Neural progenitor cell (in vitro differentiated cells): ENCODE measurements around the gene JMJD8. TPM values are rescaled to one million over a fixed set of nuclear protein-coding genes. Genes with fewer than 3 reads are reported as not detected.

ENCODE experiments used
- DNase-seq: peaks from one replicate; pipeline ENCODE4 v3.0.0-alpha.2; 2016; ENCODE audit warnings: low spot score
- H2AFZ ChIP-seq: fragments of 200-600 bp; sonication (generic); replicated peaks from 2 replicates; pipeline ENCODE4 v1.6.1; 2016; ENCODE audit warnings: antibody characterized with exemption
- H3F3A ChIP-seq: fragments of 200-600 bp; sonication (generic); 2 replicates; pipeline ENCODE4 v1.6.1; 2016; ENCODE audit warnings: antibody characterized with exemption, low read depth
- H3K27ac ChIP-seq: fragments of 200-600 bp; sonication (generic); 2 replicates; pipeline ENCODE4 v1.5.1; 2016; ENCODE audit warnings: mild to moderate bottlenecking
- H3K27me3 ChIP-seq: fragments of 200-600 bp; sonication (generic); 2 replicates; pipeline ENCODE4 v1.6.1; 2016; ENCODE audit warnings: mild to moderate bottlenecking, moderate library complexity
- H3K36me3 ChIP-seq: fragments of 200-600 bp; sonication (generic); 2 replicates; pipeline ENCODE4 v1.5.1; 2016
- H3K4me1 ChIP-seq: fragments of 200-600 bp; sonication (generic); 2 replicates; pipeline ENCODE4 v1.6.1; 2016; ENCODE audit warnings: mixed run types
- H3K4me2 ChIP-seq: fragments of 200-600 bp; sonication (generic); 2 replicates; pipeline ENCODE4 v1.6.1; 2016
- H3K4me3 ChIP-seq: fragments of 200-600 bp; sonication (generic); 2 replicates; pipeline ENCODE4 v1.5.1; 2016
- H3K79me2 ChIP-seq: fragments of 200-600 bp; sonication (generic); 2 replicates; pipeline ENCODE4 v1.6.1; 2016; ENCODE audit warnings: low read depth
- H3K9ac ChIP-seq: fragments of 200-600 bp; sonication (generic); 2 replicates; pipeline ENCODE4 v1.6.1; 2016
- H3K9me3 ChIP-seq: fragments of 200-600 bp; sonication (generic); 2 replicates; pipeline ENCODE4 v1.5.1; 2016; ENCODE audit warnings: low read depth
- H4K20me1 ChIP-seq: fragments of 200-600 bp; sonication (generic); 2 replicates; pipeline ENCODE4 v1.6.1; 2016; ENCODE audit warnings: low read depth
- H3K27ac Mint-ChIP-seq: 3 replicates; pipeline ENCODE4 v1.8.0; 2021; ENCODE audit warnings: mixed read lengths
- H3K27me3 Mint-ChIP-seq: 2 replicates; pipeline ENCODE4 v1.8.0; 2022; ENCODE audit warnings: low read depth, mild to moderate bottlenecking, inconsistent platforms, moderate library complexity, mixed read lengths; ENCODE audit not compliant: insufficient read depth
- H3K36me3 Mint-ChIP-seq: 3 replicates; pipeline ENCODE4 v1.8.0; 2021; ENCODE audit warnings: mixed read lengths
- H3K4me1 Mint-ChIP-seq: 3 replicates; pipeline ENCODE4 v1.8.0; 2021; ENCODE audit warnings: mixed read lengths
- H3K4me3 Mint-ChIP-seq: 3 replicates; pipeline ENCODE4 v1.8.0; 2021; ENCODE audit warnings: mild to moderate bottlenecking, moderate library complexity, mixed read lengths
- H3K9me3 Mint-ChIP-seq: 3 replicates; pipeline ENCODE4 v1.8.0; 2020; ENCODE audit warnings: mixed read lengths
- CTCF ChIP-seq: fragments of 200-600 bp; sonication (generic); IDR thresholded peaks from 2 replicates; pipeline ENCODE4 v1.5.1; 2017; ENCODE audit warnings: antibody characterized with exemption, mild to moderate bottlenecking
- EZH2 ChIP-seq: fragments of 200-600 bp; sonication (generic); IDR thresholded peaks from 2 replicates; pipeline ENCODE4 v1.6.1; 2017; ENCODE audit warnings: antibody characterized with exemption, mild to moderate bottlenecking, moderate library complexity
- EZH2phosphoT487 ChIP-seq: fragments of 200-600 bp; sonication (generic); IDR thresholded peaks from 2 replicates; pipeline ENCODE4 v1.6.1; 2017; ENCODE audit warnings: antibody characterized with exemption
- total RNA-seq: library from RNA; depleted of rRNA; stranded (reverse); fragments of >200 nt; gene quantifications from 2 replicates; pipeline ENCODE4 v1.2.3, GENCODE V29; 2015; ENCODE audit warnings: low replicate concordance

Gene JMJD8
- total RNA-seq, 1 donor from 2014 or later: 32.1 TPM

- H3K27ac Mint-ChIP-seq: no peak overlapping the region
- DNase-seq: peak; percentile 53
- Histone ChIP-seq H3K4me2 (peak overlapping the region; percentile 90), H3K4me1 (peaks cover 8% of the 10 kb centered on the region), H2AFZ (no peak overlapping the region), H3K9ac (peak overlapping the region; percentile 73), H3K9me3 (no peaks in the 10 kb centered on the region), H3K27ac (no peak overlapping the region), H3K4me3 (peak overlapping the region; percentile 89), H3K36me3 (no peaks in the 10 kb centered on the region), H3K27me3 (no peaks in the 10 kb centered on the region), H4K20me1 (peaks cover 23% of the 10 kb centered on the region), H3K79me2 (peaks cover 15% of the 10 kb centered on the region), H3F3A (peaks cover 7% of the 10 kb centered on the region)
- no peak for TF ChIP-seq CTCF
- TF ChIP-seq EZH2phosphoT487: no peak
- TF ChIP-seq EZH2: no peak
- H3K27me3 Mint-ChIP-seq: peaks cover 2% of the 10 kb centered on the region
- no peaks in the 10 kb centered on the region for H3K9me3 Mint-ChIP-seq
- H3K36me3 Mint-ChIP-seq: no peaks in the 10 kb centered on the region
- peaks cover 3% of the 10 kb centered on the region for H3K4me1 Mint-ChIP-seq
- peak overlapping the region; percentile 84 for H3K4me3 Mint-ChIP-seq
These were observed 15.5 kb downstream of the JMJD8 start for GRCh38 chr16:668519-669171.

GRCh38 chr16:667780-668518 lies 16.2 kb downstream of the JMJD8 start, which contains the start of gene RHOT2:
Gene RHOT2, plus strand, starts transcription at chr16:668132. Its CDS starts 68 bp downstream, at chr16:668200.
- Histone ChIP-seq H3K9ac (peak within 1 kb of the TSS; percentile 73), H2AFZ (no peak within 1 kb of the TSS), H3K9me3 (no peaks in the 10 kb centered on the region), H3K36me3 (no peaks in the 10 kb centered on the region), H3K27me3 (no peaks in the 10 kb centered on the region), H3K4me1 (peaks cover 8% of the 10 kb centered on the region), H3K4me2 (peak within 1 kb of the TSS; percentile 90), H3K27ac (no peak within 1 kb of the TSS), H3F3A (peaks cover 2% of the 10 kb centered on the region), H3K4me3 (peak within 1 kb of the TSS; percentile 89), H4K20me1 (peaks cover 22% of the 10 kb centered on the region), H3K79me2 (peaks cover 15% of the 10 kb centered on the region)
- H3K9me3 Mint-ChIP-seq: no peaks in the 10 kb centered on the region
- TF ChIP-seq EZH2phosphoT487: no peak
- no peak for TF ChIP-seq EZH2
- peak; percentile 93 for TF ChIP-seq CTCF
- H3K4me3 Mint-ChIP-seq: peak within 1 kb of the TSS; percentile 84
- H3K27ac Mint-ChIP-seq: no peak within 1 kb of the TSS
- peaks cover 4% of the 10 kb centered on the region for H3K27me3 Mint-ChIP-seq
- peak; percentile 98 for DNase-seq
- peaks cover 3% of the 10 kb centered on the region for H3K4me1 Mint-ChIP-seq
- H3K36me3 Mint-ChIP-seq: no peaks in the 10 kb centered on the region

- H3K27ac Mint-ChIP-seq: no peak overlapping the region
- no peak overlapping the region for H3K27ac ChIP-seq
- H3K36me3 ChIP-seq: no peaks in the 10 kb centered on the region
- no peak for TF ChIP-seq EZH2phosphoT487
- no peak for TF ChIP-seq EZH2
- TF ChIP-seq CTCF: no peak
- H3K27me3 ChIP-seq: no peaks in the 10 kb centered on the region
- peak overlapping the region; percentile 90 for H3K4me2 ChIP-seq
- H3F3A ChIP-seq: peaks cover 2% of the 10 kb centered on the region
- H3K27me3 Mint-ChIP-seq: peaks cover 4% of the 10 kb centered on the region
- H3K79me2 ChIP-seq: peaks cover 15% of the 10 kb centered on the region
- no peak overlapping the region for H2AFZ ChIP-seq
- H4K20me1 ChIP-seq: peaks cover 22% of the 10 kb centered on the region
- H3K4me3 ChIP-seq: no peak overlapping the region
- peaks cover 8% of the 10 kb centered on the region for H3K4me1 ChIP-seq
- no peak overlapping the region for H3K9ac ChIP-seq
- H3K36me3 Mint-ChIP-seq: peaks cover 2% of the 10 kb centered on the region
- no peaks in the 10 kb centered on the region for H3K9me3 ChIP-seq
- peaks cover 3% of the 10 kb centered on the region for H3K4me1 Mint-ChIP-seq
- peak overlapping the region; percentile 83 for H3K4me3 Mint-ChIP-seq
- DNase-seq: no peak
- no peaks in the 10 kb centered on the region for H3K9me3 Mint-ChIP-seq
These were observed 16.9 kb downstream of the JMJD8 start for GRCh38 chr16:667113-667779.
